Stimulated activated CD8-positive, alpha-beta memory T cell treated with anti-CD3 and anti-CD28 coated beads, Interleukin-2, amount 100 ng/mL, for 1 hour (primary cell): ENCODE results near the gene AHI1.

Source experiments
- DNase-seq, 2 donors: peaks; one replicate each; pipeline ENCODE4 v3.0.0-alpha.2; 2020; ENCODE audit warnings: low read depth in 2 of 2

The AHI1 gene

DNA sequence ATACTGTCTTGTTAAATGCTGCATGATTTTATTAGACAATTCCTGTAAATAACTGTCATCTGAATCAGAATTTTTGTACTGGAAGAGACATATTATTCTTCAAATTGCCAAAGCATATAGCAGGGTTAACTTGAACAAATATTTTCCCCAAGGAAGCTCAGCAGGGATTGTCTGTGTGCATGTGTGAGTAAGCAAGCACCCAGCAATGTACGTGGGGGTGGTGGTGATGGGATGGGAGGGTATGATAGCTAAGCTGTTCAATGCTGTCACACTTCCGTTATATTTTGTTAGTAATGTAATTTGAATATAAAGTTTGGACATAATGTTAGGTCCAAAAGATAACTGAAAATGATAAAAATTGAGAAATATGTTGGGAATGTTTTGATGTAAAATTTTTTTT lies 198.3 kb downstream of the AHI1 start:
- no peak for DNase-seq

DNA sequence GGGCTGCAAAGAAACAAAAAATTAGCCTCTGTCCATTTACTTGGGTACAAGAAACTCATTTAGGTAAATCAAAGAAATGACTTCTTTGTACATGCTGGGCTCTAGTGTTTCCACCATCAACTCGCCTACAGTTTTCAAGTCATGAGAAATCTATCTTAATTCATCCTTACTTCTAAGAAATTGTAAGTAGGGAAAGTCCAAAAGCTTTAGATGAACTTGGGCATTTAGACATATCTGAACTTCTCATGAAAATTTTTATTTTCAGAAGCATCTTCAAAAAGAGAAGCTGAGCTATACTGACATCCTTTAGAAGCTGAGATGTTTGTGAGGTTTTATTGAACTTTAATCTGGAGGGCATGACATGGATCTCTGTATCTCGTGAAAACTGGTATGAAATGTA lies 199.1 kb downstream of the AHI1 start:
- DNase-seq: no peak

- no peak for DNase-seq
These were observed 200.8 kb downstream of the AHI1 start for GRCh38 chr6:135296715-135297114.

DNA sequence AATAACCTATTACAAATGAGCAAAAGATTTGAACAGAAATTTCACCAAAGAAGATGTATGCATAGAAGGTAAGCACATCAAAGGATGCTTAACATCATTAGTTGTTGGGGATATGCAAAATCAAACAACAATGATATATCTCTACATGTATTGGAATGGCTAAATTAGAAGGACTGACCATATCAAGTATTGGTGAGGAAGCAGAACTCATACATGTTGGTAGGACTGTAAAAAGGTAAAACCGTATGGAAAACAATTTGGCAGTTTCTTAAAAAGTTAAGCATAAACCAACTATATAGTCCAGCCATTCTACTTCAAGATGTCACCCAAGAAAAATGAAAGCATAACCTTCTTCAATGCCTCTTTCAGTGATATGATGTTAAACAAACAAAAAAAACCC lies 202.5 kb downstream of the AHI1 start:
- DNase-seq: no peak

DNA sequence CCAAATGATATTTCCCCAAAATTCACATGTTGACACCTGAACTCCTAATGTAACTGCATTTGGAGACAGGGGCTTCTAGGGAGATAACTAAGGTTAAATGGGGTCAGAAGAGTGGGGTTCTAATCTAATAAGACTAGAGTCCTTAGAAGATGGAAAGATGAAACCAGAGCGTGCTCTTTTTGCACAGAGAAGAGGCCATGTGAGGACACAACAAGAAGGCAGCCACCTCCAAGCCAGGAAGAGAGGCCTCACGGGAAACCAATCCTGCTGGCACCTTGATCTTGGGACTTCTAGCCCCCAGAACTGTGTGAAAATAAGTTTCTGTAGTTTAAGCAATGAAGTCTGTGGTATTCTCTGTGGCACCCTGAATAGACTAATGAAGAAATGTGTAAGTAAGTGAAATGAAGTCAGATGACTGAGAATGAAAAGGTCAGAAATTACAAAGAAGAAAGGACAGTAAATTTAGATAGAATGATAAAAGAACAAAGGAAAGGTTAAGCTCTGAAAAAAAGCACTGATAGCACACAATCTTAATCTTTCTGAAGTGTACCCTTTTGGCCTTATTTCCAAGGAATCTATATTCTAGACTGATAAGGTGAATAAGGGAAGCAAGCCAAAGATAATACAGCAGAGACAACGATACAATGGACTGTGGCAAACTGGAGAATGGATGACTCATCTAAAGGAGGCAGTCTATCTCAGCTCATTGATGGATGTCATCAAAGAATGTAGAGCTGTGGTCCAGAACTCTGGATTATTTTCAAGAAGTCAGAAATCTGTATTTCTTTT lies 206.1 kb downstream of the AHI1 start:
- DNase-seq: no peak

DNA sequence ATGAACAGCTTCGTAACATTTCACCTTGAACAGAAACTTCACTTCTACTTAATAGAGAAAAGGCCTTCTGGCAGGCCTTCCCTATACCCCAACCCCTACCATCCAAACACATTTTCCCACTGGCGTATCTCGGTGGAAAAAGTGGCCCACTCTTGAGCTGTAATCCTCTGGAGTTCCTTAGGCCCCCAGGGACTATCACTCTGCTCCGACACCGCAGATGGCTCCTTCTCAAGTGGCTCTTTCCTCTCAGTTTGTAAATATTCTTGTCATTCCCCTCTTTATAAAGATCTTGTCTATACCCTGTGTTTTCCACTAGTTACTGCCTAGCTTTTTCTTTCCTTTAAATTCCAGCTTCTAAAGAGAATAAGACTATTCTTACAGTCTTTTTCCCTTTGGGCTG lies 207.7 kb downstream of the AHI1 start:
- no peak for DNase-seq

GRCh38 chr6:135286962-135287538 lies 210.5 kb downstream of the AHI1 start:
- no peak for DNase-seq

GRCh38 chr6:135285165-135285564 lies 212.4 kb downstream of the AHI1 start:
- DNase-seq: no peak

DNA sequence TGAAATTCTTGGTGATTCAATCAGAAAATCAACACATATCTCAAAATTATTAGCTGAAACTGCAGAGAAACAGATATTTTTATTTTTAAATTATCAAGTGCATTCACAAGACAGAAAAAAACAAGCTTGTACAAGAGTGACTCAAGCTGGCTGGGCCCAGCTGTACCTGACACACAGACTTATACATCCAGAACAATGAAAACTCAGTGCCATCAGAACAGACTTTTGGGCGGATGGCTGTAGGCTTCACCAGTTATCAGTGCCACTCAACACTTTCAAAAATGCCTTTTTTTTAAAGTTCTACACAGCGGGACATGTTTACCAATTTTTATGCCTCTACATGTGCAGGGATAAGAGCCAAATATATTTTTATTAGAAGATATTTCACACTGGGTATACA lies 213.6 kb downstream of the AHI1 start:
- DNase-seq: no peak

DNA sequence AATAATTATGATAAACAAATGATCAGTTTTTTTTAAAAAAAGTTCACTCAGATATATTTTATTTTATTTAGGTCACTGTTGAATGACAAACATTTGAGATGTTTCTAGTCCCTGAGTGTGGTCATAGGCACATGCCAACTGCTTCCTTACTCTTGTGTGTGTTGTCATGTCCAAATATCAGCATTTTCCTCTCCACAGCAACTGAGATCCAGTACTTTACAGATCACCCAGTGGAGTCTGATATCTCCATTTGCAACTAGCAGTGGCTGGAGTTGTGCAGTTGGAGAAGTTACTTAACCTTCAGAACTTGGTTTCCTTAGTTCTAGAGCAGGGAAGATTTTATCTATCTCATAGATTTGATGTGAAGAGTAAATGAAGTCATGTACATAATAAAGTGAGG lies 215.1 kb downstream of the AHI1 start:
- no peak for DNase-seq

- DNase-seq: no peak
These were observed 215.6 kb downstream of the AHI1 start for GRCh38 chr6:135281964-135282363.

DNA sequence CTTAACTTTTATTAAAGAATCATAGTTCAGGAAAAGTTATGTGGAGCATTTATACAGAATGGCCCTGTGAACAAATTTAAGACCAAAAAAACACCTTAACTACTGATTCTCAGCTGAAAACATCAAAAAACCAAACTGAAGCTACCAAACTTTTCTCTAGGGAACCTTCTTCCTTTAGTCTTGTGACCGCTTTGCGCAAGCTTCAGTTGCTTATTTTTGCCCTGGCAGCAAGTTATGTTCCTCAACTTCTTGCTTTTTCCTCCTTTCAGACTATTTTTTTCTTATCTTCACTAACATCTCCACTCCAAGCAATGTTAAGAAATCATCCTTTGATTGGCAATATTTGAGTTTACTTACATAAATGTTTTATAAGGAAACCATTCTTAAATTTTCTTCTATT lies 216.3 kb downstream of the AHI1 start:
- no peak for DNase-seq

GRCh38 chr6:135280375-135281136 lies 217.0 kb downstream of the AHI1 start:
- no peak for DNase-seq

GRCh38 chr6:135277422-135277821 lies 220.1 kb downstream of the AHI1 start:
- DNase-seq: no peak

- DNase-seq: no peak
These were observed 222.8 kb downstream of the AHI1 start for GRCh38 chr6:135274561-135275293.

DNA sequence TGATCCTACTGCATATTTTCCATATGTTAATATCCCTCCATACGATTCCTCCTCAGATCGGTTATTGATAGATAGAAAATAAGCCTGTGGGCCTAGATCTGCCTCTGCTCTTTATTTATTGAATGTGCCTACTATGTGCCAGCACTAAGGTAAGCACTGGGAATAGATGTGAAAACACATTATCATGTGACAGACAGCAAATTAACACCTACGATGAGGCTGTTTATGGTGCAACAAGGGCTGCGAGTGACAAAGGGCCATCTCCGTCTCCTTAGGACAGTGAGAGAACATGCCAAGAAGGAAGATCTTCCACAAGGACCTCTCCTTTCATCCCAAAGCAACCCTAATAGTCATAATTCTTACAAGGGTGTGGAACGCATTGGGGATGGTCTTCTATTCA lies 225.9 kb downstream of the AHI1 start:
- DNase-seq: no peak

DNA sequence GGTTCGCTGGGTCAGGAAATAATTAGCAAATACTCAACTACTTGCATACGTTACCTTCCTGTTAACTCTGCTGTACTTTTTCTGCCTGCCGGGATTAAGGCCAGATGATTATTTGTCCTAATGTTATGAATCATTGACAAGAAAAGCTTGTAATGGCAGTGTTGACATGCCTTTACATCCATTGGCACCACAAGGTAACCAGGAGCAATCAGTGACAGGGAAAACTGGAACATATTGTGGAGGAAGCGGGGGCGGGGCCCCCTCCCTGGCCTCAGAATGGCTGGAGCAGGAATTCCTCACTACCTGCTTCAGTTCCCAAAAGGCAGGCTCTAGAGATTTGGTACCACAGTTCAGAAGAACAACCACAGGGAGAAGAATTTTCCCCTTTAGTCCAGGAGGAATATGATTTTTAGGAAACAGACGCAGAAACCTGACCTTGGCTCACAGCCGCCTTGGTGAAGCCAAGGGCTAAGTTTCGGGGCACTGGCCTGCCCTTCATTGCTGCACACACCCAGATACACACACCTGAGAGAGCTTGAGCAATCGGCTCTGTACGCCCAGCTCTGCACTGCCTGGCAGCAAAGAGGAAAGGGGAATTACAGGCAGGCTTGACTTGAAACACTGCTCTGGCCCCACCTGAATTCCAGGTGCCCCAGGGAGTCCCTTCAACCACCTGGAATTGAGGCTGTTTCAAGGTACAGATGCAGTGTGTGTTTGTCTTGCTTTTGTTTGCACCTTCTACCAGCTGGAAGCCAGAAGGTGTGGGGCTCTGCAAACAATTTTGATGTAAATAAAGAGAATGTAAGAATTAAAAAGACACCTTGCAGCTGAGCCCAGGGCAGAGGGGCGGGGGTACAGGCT lies 226.6 kb downstream of the AHI1 start:
- no peak for DNase-seq

GRCh38 chr6:135269481-135269891 lies 228.1 kb downstream of the AHI1 start:
- no peak for DNase-seq

- no peak for DNase-seq
These were observed 228.8 kb downstream of the AHI1 start for GRCh38 chr6:135268740-135269139.

DNA sequence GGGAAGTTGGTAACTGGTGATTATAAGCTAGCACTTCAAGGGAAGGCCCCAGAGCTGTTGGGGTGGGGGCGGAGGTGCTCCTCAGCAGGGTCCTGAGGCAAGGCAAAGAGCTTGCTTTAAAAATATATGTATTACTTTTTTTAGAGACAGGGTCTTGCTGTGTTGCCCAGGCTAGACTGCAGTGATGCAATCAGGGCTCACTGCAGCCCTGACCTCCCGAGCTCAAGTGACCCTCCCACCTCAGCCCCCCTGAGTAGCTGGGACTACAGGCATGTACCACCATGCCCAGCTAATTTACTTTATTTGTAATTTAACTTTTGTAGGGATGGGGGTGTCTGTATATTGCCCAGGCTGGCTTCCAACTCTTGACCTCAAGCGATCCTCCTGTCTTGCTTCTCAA lies 229.3 kb downstream of the AHI1 start:
- no peak for DNase-seq

DNA sequence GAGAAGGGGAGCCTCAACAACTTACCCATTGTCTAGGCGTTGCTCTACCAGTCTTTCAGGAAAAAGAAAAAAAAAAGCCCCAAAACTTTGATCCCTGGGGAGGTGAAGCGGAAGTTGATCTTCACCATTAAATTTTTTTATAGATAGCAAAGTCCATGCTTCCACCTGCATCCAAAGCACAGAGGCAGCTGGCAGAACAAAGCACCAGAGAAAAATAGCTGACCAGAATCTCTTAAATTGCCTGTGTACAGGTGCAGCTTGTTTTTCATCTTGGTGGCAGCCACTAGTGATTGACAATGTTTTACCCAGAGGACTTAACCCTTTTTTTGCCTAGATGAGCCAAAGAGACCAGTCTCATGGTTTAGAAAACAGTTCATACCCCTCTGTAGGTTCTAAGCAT lies 230.5 kb downstream of the AHI1 start:
- no peak for DNase-seq
